ENCODE data around the gene MBTPS1. TPM values are rescaled to one million over a fixed set of nuclear protein-coding genes. Genes with fewer than 3 reads are reported as not detected.

MBTPS1 gene
- total and polyA plus RNA-seq, 2 experiments from 2014 or later = 18.1 to 49.3 TPM

GRCh38 chr16:84111525-84111924, 5.2 kb downstream of the MBTPS1 start:
- ATAC-seq = no peak
- no peak overlapping the region for H2AFZ ChIP-seq
- H3K27ac Mint-ChIP-seq = 0 out of 2 replicates have a peak overlapping the region, but pooled peaks have one; percentile 14
- no peaks in the 10 kb centered on the region for H3K9me2 ChIP-seq (ENCODE audit: insufficient read depth)
- H3K27me3 ChIP-seq (ENCODE audit: insufficient read depth) = no peaks in the 10 kb centered on the region
- peak overlapping the region; percentile 17; the same call in 1 of the 2 replicates for H3K27ac ChIP-seq (ENCODE audit: low read depth)
- no peaks in the 10 kb centered on the region for H3K36me3 ChIP-seq (ENCODE audit: insufficient read depth)
- peaks cover 11% of the 10 kb centered on the region for H3K4me1 ChIP-seq (ENCODE audit: insufficient read depth)
- H3K4me3 Mint-ChIP-seq = no peak overlapping the region
- peaks cover 7% of the 10 kb centered on the region; the same call in 2 of the 3 replicates for H3K4me1 Mint-ChIP-seq
- H3F3A ChIP-seq (replicated peaks; ENCODE audit: low read depth) = peaks cover 3% of the 10 kb centered on the region; the same call in 1 of the 2 replicates
- no peaks in the 10 kb centered on the region for H3K9me3 Mint-ChIP-seq
- no peaks in the 10 kb centered on the region for H3K36me3 Mint-ChIP-seq (ENCODE audit: low read depth)
- no peak overlapping the region for H3K4me2 ChIP-seq
- peaks cover 98% of the 10 kb centered on the region for H3K79me2 ChIP-seq (replicated peaks; ENCODE audit: insufficient read depth)
- no peak for TF ChIP-seq ZNF114 (CRISPR knock-in tag; IDR thresholded peaks at IDR 0.05)
- no peak for TF ChIP-seq EZH2phosphoT487 (IDR thresholded peaks at IDR 0.05; ENCODE audit: unreplicated experiment)
- H3K4me3 ChIP-seq = no peak overlapping the region
- no peaks in the 10 kb centered on the region for H3K27me3 Mint-ChIP-seq (ENCODE audit: insufficient read depth, low read depth, poor library complexity)
- no peak for DNase-seq (ENCODE audit: low spot score)
- peaks cover 31% of the 10 kb centered on the region; the same call in 1 of the 2 replicates for H4K20me1 ChIP-seq (replicated peaks; ENCODE audit: insufficient read depth)

- ATAC-seq = no peak
- no peaks in the 10 kb centered on the region for H3K9me3 Mint-ChIP-seq
- H3K4me2 ChIP-seq = no peak overlapping the region
- 0 out of 2 replicates have a peak overlapping the region, but pooled peaks have one; percentile 42 for H3K27ac Mint-ChIP-seq
- H3K4me1 ChIP-seq (ENCODE audit: insufficient read depth) = peaks cover 6% of the 10 kb centered on the region
- no peak overlapping the region for H2AFZ ChIP-seq
- peaks cover 1% of the 10 kb centered on the region for H3K27me3 Mint-ChIP-seq (ENCODE audit: insufficient read depth, low read depth, poor library complexity)
- H3F3A ChIP-seq (replicated peaks; ENCODE audit: low read depth) = no peaks in the 10 kb centered on the region
- no peak for DNase-seq (ENCODE audit: low spot score)
- H4K20me1 ChIP-seq (replicated peaks; ENCODE audit: insufficient read depth) = peaks cover 28% of the 10 kb centered on the region; the same call in 1 of the 2 replicates
- peaks cover 100% of the 10 kb centered on the region for H3K79me2 ChIP-seq (replicated peaks; ENCODE audit: insufficient read depth)
- no peak overlapping the region for H3K4me3 Mint-ChIP-seq
- H3K9me2 ChIP-seq (ENCODE audit: insufficient read depth) = no peaks in the 10 kb centered on the region
- H3K36me3 Mint-ChIP-seq (ENCODE audit: low read depth) = no peaks in the 10 kb centered on the region
- no peaks in the 10 kb centered on the region for H3K36me3 ChIP-seq (ENCODE audit: insufficient read depth)
- H3K4me1 Mint-ChIP-seq = peaks cover 5% of the 10 kb centered on the region; the same call in 2 of the 3 replicates
- no peak overlapping the region for H3K27ac ChIP-seq (ENCODE audit: low read depth)
- H3K27me3 ChIP-seq (ENCODE audit: insufficient read depth) = no peaks in the 10 kb centered on the region
- no peak overlapping the region for H3K4me3 ChIP-seq
- TF ChIP-seq NANOG (IDR thresholded peaks at IDR 0.05; ENCODE audit: borderline replicate concordance) = no peak
- TF ChIP-seq POLR2AphosphoS5 (IDR thresholded peaks at IDR 0.05; ENCODE audit: low read depth) = no peak
- no peak for TF ChIP-seq EZH2phosphoT487 (IDR thresholded peaks at IDR 0.05; ENCODE audit: unreplicated experiment)
- no peak for TF ChIP-seq ZNF462 (CRISPR knock-in tag; IDR thresholded peaks at IDR 0.05)
- TF ChIP-seq CTCF (conservative IDR thresholded peaks at IDR 0.05; ENCODE audit: low read depth in 2 of 2) = no peak
- no peak for TF ChIP-seq CREB1 (CRISPR knock-in tag; IDR thresholded peaks at IDR 0.05; ENCODE audit: low read depth)
- TF ChIP-seq JUNB (IDR thresholded peaks at IDR 0.05; ENCODE audit: unreplicated experiment) = no peak
- no peak for TF ChIP-seq ZNF331 (CRISPR knock-in tag; IDR thresholded peaks at IDR 0.05; ENCODE audit: low read depth)
- no peak for TF ChIP-seq EZH2 (IDR thresholded peaks at IDR 0.05; ENCODE audit: low read depth, unreplicated experiment)
- TF ChIP-seq ETS1 (IDR thresholded peaks at IDR 0.05) = no peak
Observed at GRCh38 chr16:84110527-84110926, 6.2 kb downstream of the MBTPS1 start.

All from GM23338 (cell line).